GM18505 (cell line): ENCODE measurements around the gene FOXL3.
"Not testable (repeated sequence)": the region's sequence is repeated elsewhere in the genome, so short reads cannot be mapped to it uniquely, and the experiment has no call there.

ENCODE experiments used
- ATAC-seq: cut with Tn5 transposase; IDR thresholded peaks from one replicate; pipeline ENCODE4 v1.9.1; 2021; ENCODE audit not compliant: unreplicated experiment
- POLR2A ChIP-seq: IDR thresholded peaks from 4 replicates; pipeline ENCODE4 v1.6.1; 2011; ENCODE audit warnings: borderline replicate concordance; ENCODE audit not compliant: insufficient read depth, insufficient read length; ENCODE audit errors: extremely low read depth

Gene FOXL3

GRCh38 chr7:258476-259190 lies 31.3 kb upstream of the FOXL3 start:
- ATAC-seq, result no peak

GRCh38 chr7:259191-259505 lies 30.8 kb upstream of the FOXL3 start:
- ATAC-seq, result no peak
- TF ChIP-seq POLR2A, result no peak

More at GRCh38 chr7:258476-259190, 31.3 kb upstream of the FOXL3 start:
- TF ChIP-seq POLR2A, result no peak

GRCh38 chr7:259751-260405 lies 30.1 kb upstream of the FOXL3 start:
- no peak for TF ChIP-seq POLR2A
- no peak for ATAC-seq

GRCh38 chr7:260441-261281 lies 29.3 kb upstream of the FOXL3 start:
- TF ChIP-seq POLR2A, result no peak
- ATAC-seq, result no peak

- TF ChIP-seq POLR2A, result no peak
- ATAC-seq, result no peak
These were observed 28.4 kb upstream of the FOXL3 start for GRCh38 chr7:261341-262250.

GRCh38 chr7:262251-262572 lies 27.8 kb upstream of the FOXL3 start:
- TF ChIP-seq POLR2A, result no peak
- no peak for ATAC-seq

- not testable (repeated sequence) for ATAC-seq
These were observed 27.2 kb upstream of the FOXL3 start for GRCh38 chr7:262631-263311.

- not testable (repeated sequence) for ATAC-seq
These were observed 26.3 kb upstream of the FOXL3 start for GRCh38 chr7:263483-264351.

- no peak for ATAC-seq
- TF ChIP-seq POLR2A, result no peak
These were observed 25.3 kb upstream of the FOXL3 start for GRCh38 chr7:264541-265191.

- no peak for ATAC-seq
These were observed 24.6 kb upstream of the FOXL3 start for GRCh38 chr7:265192-265997.

More at GRCh38 chr7:265192-265997, 24.6 kb upstream of the FOXL3 start:
- TF ChIP-seq POLR2A, result no peak
